K562 (cell line): ENCODE measurements around the gene ETNK2. TPM values are rescaled to one million over a fixed set of nuclear protein-coding genes. Genes with fewer than 3 reads are reported as not detected.
A peak's percentile ranks its signal among the peaks of the same experiment; 100 is the strongest.

ENCODE experiments used
- ASH1L ChIP-seq: fragments of 450-650 bp; IDR thresholded peaks from 2 replicates; pipeline ENCODE4 v1.6.1; 2018; ENCODE audit warnings: borderline replicate concordance, mild to moderate bottlenecking, low read depth; ENCODE audit not compliant: partially characterized antibody
- CREM ChIP-seq: IDR thresholded peaks from 2 replicates; pipeline ENCODE4 v1.6.1; 2014; ENCODE audit warnings: antibody characterized with exemption, low read depth
- ETV1 ChIP-seq: fragments of 450-650 bp; conservative IDR thresholded peaks from 2 replicates; pipeline ENCODE4 v1.6.1; 2016; ENCODE audit warnings: missing genetic modification characterization, control low read depth, low read depth, missing compliant biosample characterization
- FOS ChIP-seq: IDR thresholded peaks from 3 replicates; pipeline ENCODE4 v1.6.1; 2011; ENCODE audit not compliant: insufficient read length; ENCODE audit errors: extremely low read depth
- FOXK1 ChIP-seq: sonication (generic); formaldehyde crosslinking; IDR thresholded peaks from 2 replicates; pipeline ENCODE4 v1.8.0; 2022; ENCODE audit warnings: missing genetic modification reagents, mild to moderate bottlenecking, borderline replicate concordance
- NR3C1 ChIP-seq: sonication (generic); formaldehyde crosslinking; IDR thresholded peaks from 2 replicates; pipeline ENCODE4 v1.8.1; 2022; ENCODE audit warnings: missing genetic modification reagents
- NRF1 ChIP-seq, 2 experiments: fragments of 450-650 bp; IDR thresholded peaks in 1 of 2; conservative IDR thresholded peaks in 1 of 2; 2 replicates each; pipeline ENCODE4 v1.6.1; 2014; ENCODE audit warnings: mild to moderate bottlenecking in 2 of 2
- POLR2H ChIP-seq: IDR thresholded peaks from 2 replicates; pipeline ENCODE4 v1.6.1; 2016; ENCODE audit warnings: missing genetic modification characterization, low read depth, mild to moderate bottlenecking, control low read depth, missing compliant biosample characterization, moderate library complexity
- RBBP5 ChIP-seq: fragments of 200-600 bp; sonication (generic); IDR thresholded peaks from 2 replicates; pipeline ENCODE4 v1.6.1; 2012; ENCODE audit warnings: borderline replicate concordance, mild to moderate bottlenecking, low read length, control low read depth, inconsistent platforms; ENCODE audit not compliant: insufficient read depth, poor library complexity, severe bottlenecking
- SMAD2 ChIP-seq: fragments of 150-350 bp; IDR thresholded peaks from 2 replicates; pipeline ENCODE4 v1.6.1; 2014; ENCODE audit warnings: low read depth, mild to moderate bottlenecking, low read length
- SRSF7 ChIP-seq: fragments of 200-400 bp; formaldehyde crosslinking; optimal IDR thresholded peaks from 2 replicates; pipeline ENCODE3; 2017; ENCODE audit warnings: mild to moderate bottlenecking, low read depth, low read length
- TAF1 ChIP-seq: IDR thresholded peaks from 2 replicates; pipeline ENCODE4 v1.6.1; 2011; ENCODE audit warnings: mild to moderate bottlenecking, low read length, moderate library complexity; ENCODE audit not compliant: insufficient read depth, control insufficient read depth, severe bottlenecking; ENCODE audit errors: extremely low read depth
- TARDBP ChIP-seq: fragments of 450-650 bp; IDR thresholded peaks from 2 replicates; pipeline ENCODE4 v1.6.1; 2016
- TEAD1 ChIP-seq, 2 experiments: fragments of 450-650 bp in 1 of 2; sonication (generic) in 1 of 2; formaldehyde crosslinking; IDR thresholded peaks; 2 replicates each; pipeline versions ENCODE4 v1.4.0 to v1.8.0; 2020 to 2022; ENCODE audit warnings: mild to moderate bottlenecking in 2 of 2, missing genetic modification reagents in 1 of 2
- TEAD2 ChIP-seq: fragments of 450-650 bp; IDR thresholded peaks from 2 replicates; pipeline ENCODE4 v1.6.1; 2016; ENCODE audit warnings: missing genetic modification characterization, control low read depth, missing compliant biosample characterization
- ZNF347 ChIP-seq: fragments of 450-650 bp; formaldehyde crosslinking; IDR thresholded peaks from 2 replicates; pipeline ENCODE4 v1.4.0; 2020; ENCODE audit warnings: low read depth, mild to moderate bottlenecking, moderate library complexity
- ZNF76 ChIP-seq: fragments of 250-450 bp; sonication (Bioruptor Pico); IDR thresholded peaks from 2 replicates; pipeline ENCODE4 v1.4.0; 2020; ENCODE audit warnings: mild to moderate bottlenecking, moderate library complexity, borderline replicate concordance
- polyA plus RNA-seq, 8 experiments: library from polyadenylated mRNA; depleted of rRNA in 4 of 8; stranded (reverse) in 5 of 8; unstranded in 3 of 8; fragments of >200 nt; fragmentation: Nextera tagmentation in 2 of 8; fragmentation: Illumina TruSeq in 1 of 8; extraction: Ambion mirVana in 2 of 8; extraction: Trizol in 1 of 8; gene quantifications; 2 replicates each; pipeline versions ENCODE4 v1.2.1 to v1.2.3, GENCODE V29; 2011 to 2014; ENCODE audit warnings: inconsistent platforms in 1 of 8, missing spikeins in 1 of 8
- total RNA-seq, 7 experiments: library from RNA; depleted of rRNA in 6 of 7; stranded (reverse); fragments of >200 nt in 6 of 7; fragmentation: Illumina TruSeq in 2 of 7; extraction: Trizol in 2 of 7; gene quantifications; 2 replicates each; pipeline versions ENCODE4 v1.2.1 to v1.2.3, GENCODE V29; 2011 to 2021; ENCODE audit warnings: low replicate concordance in 1 of 7
- TF ChIP-seq, protein P1 (sequence below): sonication (generic); formaldehyde crosslinking; IDR thresholded peaks from 2 replicates; pipeline ENCODE4 v1.8.0; 2022; ENCODE audit warnings: mild to moderate bottlenecking, missing genetic modification reagents
- TF ChIP-seq, protein P2 (sequence below): fragments of 450-650 bp; IDR thresholded peaks from 2 replicates; pipeline ENCODE4 v1.7.0; 2016; ENCODE audit warnings: borderline replicate concordance
- TF ChIP-seq, protein P3 (sequence below): IDR thresholded peaks from 2 replicates; pipeline ENCODE4 v1.6.1; 2016; ENCODE audit warnings: missing genetic modification characterization, missing compliant biosample characterization
- TF ChIP-seq, protein P4 (sequence below): fragments of 250-450 bp; sonication (Bioruptor Pico); IDR thresholded peaks from 2 replicates; pipeline ENCODE4 v1.4.0; 2020; ENCODE audit warnings: mild to moderate bottlenecking, moderate library complexity

The ETNK2 gene
- total and polyA plus RNA-seq, 9 of the 15 experiments (the other 6 are each of a cell fraction or from before 2014, with no cell fraction given) = 0.03 to 0.38 (median 0.13) TPM; not detected in 4

DNA sequence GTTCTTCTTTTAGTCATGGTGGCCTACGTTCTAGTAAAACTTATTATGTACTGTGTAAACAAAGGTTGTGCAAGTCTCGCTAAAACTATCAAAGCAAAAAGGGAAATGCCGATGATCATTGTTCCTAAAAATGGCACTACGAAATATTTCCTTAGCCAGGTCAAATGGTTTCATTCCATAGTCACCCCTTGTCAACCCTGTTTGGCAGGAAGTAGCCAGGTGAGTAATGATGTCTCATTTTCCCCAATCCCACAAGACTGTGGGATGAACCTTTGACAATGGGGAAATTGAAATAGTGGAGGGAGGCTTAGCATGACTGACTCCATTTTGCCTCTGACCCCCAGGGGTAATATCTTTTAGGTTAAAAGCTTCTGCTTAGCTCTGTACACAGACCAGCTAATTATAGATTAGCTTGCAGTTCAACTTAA is 19.9 kb upstream of the ETNK2 start (continued):
- TF ChIP-seq TAF1 (no peak), TEAD2 (no peak), ETV1 (no peak), ASH1L (no peak), ZNF347 (CRISPR knock-in tag) (peak; percentile 95), CREM (no peak), FOXK1 (CRISPR knock-in tag) (no peak), FOS (no peak), SRSF7 (no peak), SMAD2 (no peak), RBBP5 (no peak), NR3C1 (CRISPR knock-in tag) (no peak), ZNF76 (CRISPR knock-in tag) (peak; percentile 92), TARDBP (no peak), POLR2H (tag) (no peak), TEAD1 (CRISPR knock-in tag; IDR thresholded peaks at IDR 0.05) (peak in 1 of 2 experiments; percentile 97; a peak in 2 of 4 replicates), NRF1 (conservative IDR thresholded peaks at IDR 0.05 in 1 of 2, IDR thresholded peaks at IDR 0.05 in 1 of 2) (no peak)
- TF ChIP-seq, protein P1, sequence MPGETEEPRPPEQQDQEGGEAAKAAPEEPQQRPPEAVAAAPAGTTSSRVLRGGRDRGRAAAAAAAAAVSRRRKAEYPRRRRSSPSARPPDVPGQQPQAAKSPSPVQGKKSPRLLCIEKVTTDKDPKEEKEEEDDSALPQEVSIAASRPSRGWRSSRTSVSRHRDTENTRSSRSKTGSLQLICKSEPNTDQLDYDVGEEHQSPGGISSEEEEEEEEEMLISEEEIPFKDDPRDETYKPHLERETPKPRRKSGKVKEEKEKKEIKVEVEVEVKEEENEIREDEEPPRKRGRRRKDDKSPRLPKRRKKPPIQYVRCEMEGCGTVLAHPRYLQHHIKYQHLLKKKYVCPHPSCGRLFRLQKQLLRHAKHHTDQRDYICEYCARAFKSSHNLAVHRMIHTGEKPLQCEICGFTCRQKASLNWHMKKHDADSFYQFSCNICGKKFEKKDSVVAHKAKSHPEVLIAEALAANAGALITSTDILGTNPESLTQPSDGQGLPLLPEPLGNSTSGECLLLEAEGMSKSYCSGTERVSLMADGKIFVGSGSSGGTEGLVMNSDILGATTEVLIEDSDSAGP (CRISPR knock-in tag) = no peak
- TF ChIP-seq, protein P2, sequence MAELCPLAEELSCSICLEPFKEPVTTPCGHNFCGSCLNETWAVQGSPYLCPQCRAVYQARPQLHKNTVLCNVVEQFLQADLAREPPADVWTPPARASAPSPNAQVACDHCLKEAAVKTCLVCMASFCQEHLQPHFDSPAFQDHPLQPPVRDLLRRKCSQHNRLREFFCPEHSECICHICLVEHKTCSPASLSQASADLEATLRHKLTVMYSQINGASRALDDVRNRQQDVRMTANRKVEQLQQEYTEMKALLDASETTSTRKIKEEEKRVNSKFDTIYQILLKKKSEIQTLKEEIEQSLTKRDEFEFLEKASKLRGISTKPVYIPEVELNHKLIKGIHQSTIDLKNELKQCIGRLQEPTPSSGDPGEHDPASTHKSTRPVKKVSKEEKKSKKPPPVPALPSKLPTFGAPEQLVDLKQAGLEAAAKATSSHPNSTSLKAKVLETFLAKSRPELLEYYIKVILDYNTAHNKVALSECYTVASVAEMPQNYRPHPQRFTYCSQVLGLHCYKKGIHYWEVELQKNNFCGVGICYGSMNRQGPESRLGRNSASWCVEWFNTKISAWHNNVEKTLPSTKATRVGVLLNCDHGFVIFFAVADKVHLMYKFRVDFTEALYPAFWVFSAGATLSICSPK = no peak
- TF ChIP-seq, protein P3, sequence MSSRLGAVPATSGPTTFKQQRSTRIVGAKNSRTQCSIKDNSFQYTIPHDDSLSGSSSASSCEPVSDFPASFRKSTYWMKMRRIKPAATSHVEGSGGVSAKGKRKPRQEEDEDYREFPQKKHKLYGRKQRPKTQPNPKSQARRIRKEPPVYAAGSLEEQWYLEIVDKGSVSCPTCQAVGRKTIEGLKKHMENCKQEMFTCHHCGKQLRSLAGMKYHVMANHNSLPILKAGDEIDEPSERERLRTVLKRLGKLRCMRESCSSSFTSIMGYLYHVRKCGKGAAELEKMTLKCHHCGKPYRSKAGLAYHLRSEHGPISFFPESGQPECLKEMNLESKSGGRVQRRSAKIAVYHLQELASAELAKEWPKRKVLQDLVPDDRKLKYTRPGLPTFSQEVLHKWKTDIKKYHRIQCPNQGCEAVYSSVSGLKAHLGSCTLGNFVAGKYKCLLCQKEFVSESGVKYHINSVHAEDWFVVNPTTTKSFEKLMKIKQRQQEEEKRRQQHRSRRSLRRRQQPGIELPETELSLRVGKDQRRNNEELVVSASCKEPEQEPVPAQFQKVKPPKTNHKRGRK (tag) = no peak
- TF ChIP-seq, protein P4, sequence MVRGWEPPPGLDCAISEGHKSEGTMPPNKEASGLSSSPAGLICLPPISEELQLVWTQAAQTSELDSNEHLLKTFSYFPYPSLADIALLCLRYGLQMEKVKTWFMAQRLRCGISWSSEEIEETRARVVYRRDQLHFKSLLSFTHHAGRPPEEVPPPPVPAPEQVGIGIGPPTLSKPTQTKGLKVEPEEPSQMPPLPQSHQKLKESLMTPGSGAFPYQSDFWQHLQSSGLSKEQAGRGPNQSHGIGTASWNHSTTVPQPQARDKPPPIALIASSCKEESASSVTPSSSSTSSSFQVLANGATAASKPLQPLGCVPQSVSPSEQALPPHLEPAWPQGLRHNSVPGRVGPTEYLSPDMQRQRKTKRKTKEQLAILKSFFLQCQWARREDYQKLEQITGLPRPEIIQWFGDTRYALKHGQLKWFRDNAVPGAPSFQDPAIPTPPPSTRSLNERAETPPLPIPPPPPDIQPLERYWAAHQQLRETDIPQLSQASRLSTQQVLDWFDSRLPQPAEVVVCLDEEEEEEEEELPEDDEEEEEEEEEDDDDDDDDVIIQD (CRISPR knock-in tag) = no peak
